SK-N-SH (cell line): ENCODE results near the gene SCT.

ENCODE experiments used
- CTCF ChIP-seq: fragments of 200-600 bp; sonication (generic); IDR thresholded peaks from 2 replicates; pipeline ENCODE4 v1.6.1; 2017; ENCODE audit warnings: antibody characterized with exemption, mild to moderate bottlenecking, moderate library complexity
- REST ChIP-seq: IDR thresholded peaks from 2 replicates; pipeline ENCODE4 v1.6.1; 2012; ENCODE audit warnings: mild to moderate bottlenecking, low read depth, low read length, moderate library complexity
- RXRA ChIP-seq: IDR thresholded peaks from 2 replicates; pipeline ENCODE4 v1.4.0; 2012; ENCODE audit warnings: low read depth, mild to moderate bottlenecking, borderline replicate concordance
- SIN3A ChIP-seq: IDR thresholded peaks from 2 replicates; pipeline ENCODE4 v1.6.1; 2012; ENCODE audit warnings: low read depth, mild to moderate bottlenecking, low read length, moderate library complexity, borderline replicate concordance
- SMC3 ChIP-seq: IDR thresholded peaks from 2 replicates; pipeline ENCODE4 v1.6.1; 2012; ENCODE audit warnings: low read depth, low read length, improper control_type of control experiment
- TAF1 ChIP-seq: IDR thresholded peaks from 2 replicates; pipeline ENCODE4 v1.6.1; 2012; ENCODE audit warnings: low read depth, mild to moderate bottlenecking, low read length, moderate library complexity, borderline replicate concordance
- TF ChIP-seq, protein P1 (sequence below): IDR thresholded peaks from 2 replicates; pipeline ENCODE4 v1.4.0; 2012; ENCODE audit warnings: low read depth, borderline replicate concordance
- TF ChIP-seq, protein P2 (sequence below): IDR thresholded peaks from 2 replicates; pipeline ENCODE4 v1.4.0; 2012; ENCODE audit warnings: low read depth, borderline replicate concordance
- TF ChIP-seq, protein P3 (sequence below): IDR thresholded peaks from 2 replicates; pipeline ENCODE4 v1.4.0; 2012; ENCODE audit warnings: low read depth

DNA sequence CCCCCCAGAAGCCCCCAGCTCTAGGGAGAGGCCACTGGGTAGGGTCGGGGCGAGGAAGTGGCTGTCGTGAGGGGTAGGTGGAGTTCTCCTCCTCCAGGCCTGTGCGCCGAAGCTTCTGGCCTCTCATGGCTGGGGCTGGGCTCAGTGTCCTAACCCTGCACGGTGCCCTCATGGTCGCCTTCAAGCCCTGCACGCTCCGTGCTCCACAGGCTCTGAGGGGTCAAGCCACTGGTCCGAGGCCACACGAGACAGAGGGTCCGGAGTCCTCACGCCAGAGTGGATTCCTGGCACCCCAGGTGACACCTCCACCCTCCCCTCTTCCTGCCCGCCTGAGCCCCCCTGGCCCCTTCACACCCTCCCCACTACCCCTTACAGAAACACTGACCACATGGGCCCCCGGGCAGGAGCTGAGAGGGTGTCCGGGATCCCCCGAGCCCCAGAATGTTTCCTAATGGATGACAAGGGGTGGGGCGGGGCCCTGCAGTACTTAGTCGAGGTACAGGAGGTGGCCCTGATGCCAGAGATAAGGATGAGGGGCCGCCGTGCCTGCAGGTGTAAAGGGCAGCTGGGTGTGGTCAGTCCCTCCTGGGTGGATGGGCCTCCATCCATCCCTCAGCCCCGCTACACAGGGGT lies 1.2 kb downstream of the SCT start:
- no peak for TF ChIP-seq CTCF
- TF ChIP-seq TAF1: no peak
- TF ChIP-seq, protein P1, sequence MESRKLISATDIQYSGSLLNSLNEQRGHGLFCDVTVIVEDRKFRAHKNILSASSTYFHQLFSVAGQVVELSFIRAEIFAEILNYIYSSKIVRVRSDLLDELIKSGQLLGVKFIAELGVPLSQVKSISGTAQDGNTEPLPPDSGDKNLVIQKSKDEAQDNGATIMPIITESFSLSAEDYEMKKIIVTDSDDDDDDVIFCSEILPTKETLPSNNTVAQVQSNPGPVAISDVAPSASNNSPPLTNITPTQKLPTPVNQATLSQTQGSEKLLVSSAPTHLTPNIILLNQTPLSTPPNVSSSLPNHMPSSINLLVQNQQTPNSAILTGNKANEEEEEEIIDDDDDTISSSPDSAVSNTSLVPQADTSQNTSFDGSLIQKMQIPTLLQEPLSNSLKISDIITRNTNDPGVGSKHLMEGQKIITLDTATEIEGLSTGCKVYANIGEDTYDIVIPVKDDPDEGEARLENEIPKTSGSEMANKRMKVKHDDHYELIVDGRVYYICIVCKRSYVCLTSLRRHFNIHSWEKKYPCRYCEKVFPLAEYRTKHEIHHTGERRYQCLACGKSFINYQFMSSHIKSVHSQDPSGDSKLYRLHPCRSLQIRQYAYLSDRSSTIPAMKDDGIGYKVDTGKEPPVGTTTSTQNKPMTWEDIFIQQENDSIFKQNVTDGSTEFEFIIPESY: no peak
- TF ChIP-seq SIN3A: no peak
- TF ChIP-seq, protein P2, sequence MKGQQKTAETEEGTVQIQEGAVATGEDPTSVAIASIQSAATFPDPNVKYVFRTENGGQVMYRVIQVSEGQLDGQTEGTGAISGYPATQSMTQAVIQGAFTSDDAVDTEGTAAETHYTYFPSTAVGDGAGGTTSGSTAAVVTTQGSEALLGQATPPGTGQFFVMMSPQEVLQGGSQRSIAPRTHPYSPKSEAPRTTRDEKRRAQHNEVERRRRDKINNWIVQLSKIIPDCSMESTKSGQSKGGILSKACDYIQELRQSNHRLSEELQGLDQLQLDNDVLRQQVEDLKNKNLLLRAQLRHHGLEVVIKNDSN: no peak
- TF ChIP-seq RXRA: no peak
- TF ChIP-seq, protein P3, sequence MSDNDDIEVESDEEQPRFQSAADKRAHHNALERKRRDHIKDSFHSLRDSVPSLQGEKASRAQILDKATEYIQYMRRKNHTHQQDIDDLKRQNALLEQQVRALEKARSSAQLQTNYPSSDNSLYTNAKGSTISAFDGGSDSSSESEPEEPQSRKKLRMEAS: no peak
- TF ChIP-seq SMC3: no peak
- no peak for TF ChIP-seq REST
